Measurements from ENCODE around the gene ATP8A2. TPM values are rescaled to one million over a fixed set of nuclear protein-coding genes. Genes with fewer than 3 reads are reported as not detected.
A peak's percentile ranks its signal among the peaks of the same experiment; 100 is the strongest.
"Not testable (repeated sequence)": the region's sequence is repeated elsewhere in the genome, so short reads cannot be mapped to it uniquely, and the experiment has no call there.

ATP8A2 gene
- under 1 TPM; 0.22 to 0.42 TPM for total RNA-seq

GRCh38 chr13:25371875-25372283 is at the start of gene ATP8A2:
ATP8A2 (plus strand) TSS chr13:25371974; CDS start chr13:25372213, 239 bp downstream.
- H3K36me3 Mint-ChIP-seq (ENCODE audit: low read depth) = no peaks in the 10 kb centered on the region
- CTCF ChIA-PET = no interaction called here

GRCh38 chr13:25324100-25324499 is 47.7 kb upstream of the ATP8A2 start:
- CTCF ChIA-PET = interaction anchor here (1.7 kb wide), 1 partner anchor 22 kb away, joined by 3 read pairs; the partner anchor contains the start of gene NUP58

More at GRCh38 chr13:25371875-25372283, at the start of gene ATP8A2:
- H3K4me1 Mint-ChIP-seq = peaks cover 5% of the 10 kb centered on the region
- POLR2A ChIA-PET = no interaction called here
- no peak within 1 kb of the TSS for H3K27ac Mint-ChIP-seq
- H3K4me3 Mint-ChIP-seq = peak within 1 kb of the TSS; percentile 55
- no peak for DNase-seq
- H3K27me3 Mint-ChIP-seq = peaks cover 68% of the 10 kb centered on the region
- H3K9me3 Mint-ChIP-seq = no peaks in the 10 kb centered on the region

GRCh38 chr13:25329706-25330105 is 42.1 kb upstream of the ATP8A2 start:
- POLR2A ChIA-PET = no interaction called here
- Mint-ChIP-seq H3K4me1 (peaks cover 4% of the 10 kb centered on the region), H3K9me3 (no peaks in the 10 kb centered on the region), H3K36me3 (ENCODE audit: low read depth) (peaks cover 37% of the 10 kb centered on the region), H3K27ac (no peak overlapping the region), H3K27me3 (no peaks in the 10 kb centered on the region), H3K4me3 (no peak overlapping the region)
- CTCF ChIA-PET = no interaction called here
- DNase-seq = no peak

More at GRCh38 chr13:25324100-25324499, 47.7 kb upstream of the ATP8A2 start:
- POLR2A ChIA-PET = no interaction called here
- Mint-ChIP-seq H3K4me3 (no peak overlapping the region), H3K27ac (peak overlapping the region; percentile 1), H3K36me3 (ENCODE audit: low read depth) (peaks cover 24% of the 10 kb centered on the region), H3K9me3 (no peaks in the 10 kb centered on the region), H3K4me1 (no peaks in the 10 kb centered on the region), H3K27me3 (no peaks in the 10 kb centered on the region)
- no peak for DNase-seq

- DNase-seq = no peak
- ChIA-PET CTCF (no interaction called here), POLR2A (no interaction called here)
- peaks cover 4% of the 10 kb centered on the region for H3K4me1 Mint-ChIP-seq
- H3K9me3 Mint-ChIP-seq = no peaks in the 10 kb centered on the region
- no peak overlapping the region for H3K27ac Mint-ChIP-seq
- no peaks in the 10 kb centered on the region for H3K27me3 Mint-ChIP-seq
- no peak overlapping the region for H3K4me3 Mint-ChIP-seq
- peaks cover 35% of the 10 kb centered on the region for H3K36me3 Mint-ChIP-seq (ENCODE audit: low read depth)
Observed at GRCh38 chr13:25330541-25330940, 41.2 kb upstream of the ATP8A2 start.

- Mint-ChIP-seq H3K36me3 (ENCODE audit: low read depth) (peaks cover 34% of the 10 kb centered on the region), H3K27me3 (no peaks in the 10 kb centered on the region), H3K27ac (no peak overlapping the region), H3K4me3 (no peak overlapping the region), H3K4me1 (peaks cover 4% of the 10 kb centered on the region), H3K9me3 (no peaks in the 10 kb centered on the region)
- ChIA-PET POLR2A (no interaction called here), CTCF (no interaction called here)
- DNase-seq = no peak
Observed at GRCh38 chr13:25335856-25336255, 35.9 kb upstream of the ATP8A2 start.

GRCh38 chr13:25345576-25345975 is 26.2 kb upstream of the ATP8A2 start:
- Mint-ChIP-seq H3K9me3 (no peaks in the 10 kb centered on the region), H3K27ac (no peak overlapping the region), H3K27me3 (no peaks in the 10 kb centered on the region), H3K36me3 (ENCODE audit: low read depth) (peaks cover 12% of the 10 kb centered on the region), H3K4me3 (no peak overlapping the region), H3K4me1 (no peaks in the 10 kb centered on the region)
- ChIA-PET CTCF (interaction anchor here (1.4 kb wide), 1 partner anchor 23 kb away, joined by 4 read pairs; no protein-coding TSS in a partner anchor), POLR2A (interaction anchor here (1.0 kb wide), 1 partner anchor 12 kb away, joined by 5 read pairs; no protein-coding TSS in a partner anchor)
- no peak for DNase-seq

- Mint-ChIP-seq H3K36me3 (ENCODE audit: low read depth) (peaks cover 7% of the 10 kb centered on the region), H3K27ac (no peak overlapping the region), H3K4me1 (no peaks in the 10 kb centered on the region), H3K4me3 (no peak overlapping the region), H3K9me3 (no peaks in the 10 kb centered on the region), H3K27me3 (no peaks in the 10 kb centered on the region)
- POLR2A ChIA-PET = no interaction called here
- DNase-seq = no peak
- CTCF ChIA-PET = interaction anchor here (0.8 kb wide), 1 partner anchor 9 kb away, joined by 4 read pairs; no protein-coding TSS in a partner anchor
Observed at GRCh38 chr13:25347151-25347550, 24.6 kb upstream of the ATP8A2 start.

GRCh38 chr13:25351404-25351803 is 20.4 kb upstream of the ATP8A2 start:
- H3K27me3 Mint-ChIP-seq = peaks cover 15% of the 10 kb centered on the region
- ChIA-PET CTCF (no interaction called here), POLR2A (no interaction called here)
- H3K4me1 Mint-ChIP-seq = no peaks in the 10 kb centered on the region
- H3K36me3 Mint-ChIP-seq (ENCODE audit: low read depth) = no peaks in the 10 kb centered on the region
- no peak overlapping the region for H3K27ac Mint-ChIP-seq
- no peak overlapping the region for H3K4me3 Mint-ChIP-seq
- H3K9me3 Mint-ChIP-seq = no peaks in the 10 kb centered on the region
- no peak for DNase-seq

- Mint-ChIP-seq H3K36me3 (ENCODE audit: low read depth) (no peaks in the 10 kb centered on the region), H3K4me1 (no peaks in the 10 kb centered on the region)
- no peak for DNase-seq
Observed at GRCh38 chr13:25352230-25352629, 19.5 kb upstream of the ATP8A2 start.

GRCh38 chr13:25352806-25353205 is 19.0 kb upstream of the ATP8A2 start:
- DNase-seq = no peak
- Mint-ChIP-seq H3K27me3 (peaks cover 18% of the 10 kb centered on the region), H3K9me3 (no peaks in the 10 kb centered on the region), H3K36me3 (ENCODE audit: low read depth) (no peaks in the 10 kb centered on the region), H3K27ac (no peak overlapping the region), H3K4me3 (no peak overlapping the region), H3K4me1 (no peaks in the 10 kb centered on the region)
- ChIA-PET CTCF (interaction anchor here (1.0 kb wide), 1 partner anchor 12 kb away, joined by 4 read pairs; no protein-coding TSS in a partner anchor), POLR2A (interaction anchor here (0.6 kb wide), 1 partner anchor 9 kb away, joined by 3 read pairs; no protein-coding TSS in a partner anchor)

More at GRCh38 chr13:25352230-25352629, 19.5 kb upstream of the ATP8A2 start:
- H3K27me3 Mint-ChIP-seq = peaks cover 17% of the 10 kb centered on the region
- H3K4me3 Mint-ChIP-seq = no peak overlapping the region
- H3K9me3 Mint-ChIP-seq = no peaks in the 10 kb centered on the region
- POLR2A ChIA-PET = no interaction called here
- CTCF ChIA-PET = no interaction called here
- H3K27ac Mint-ChIP-seq = no peak overlapping the region

- Mint-ChIP-seq H3K27ac (no peak overlapping the region), H3K4me3 (no peak overlapping the region), H3K36me3 (ENCODE audit: low read depth) (no peaks in the 10 kb centered on the region), H3K9me3 (no peaks in the 10 kb centered on the region), H3K27me3 (peaks cover 22% of the 10 kb centered on the region), H3K4me1 (no peaks in the 10 kb centered on the region)
- ChIA-PET POLR2A (interaction anchor here (0.6 kb wide), 1 partner anchor 10 kb away, joined by 3 read pairs; no protein-coding TSS in a partner anchor), CTCF (interaction anchor here (0.7 to 1.0 kb wide), 2 partner anchors 13 to 1261 kb away, joined by 3 to 4 read pairs; no protein-coding TSS in a partner anchor)
- DNase-seq = no peak
Observed at GRCh38 chr13:25353344-25353743, 18.4 kb upstream of the ATP8A2 start.

- Mint-ChIP-seq H3K4me3 (no peak overlapping the region), H3K4me1 (no peaks in the 10 kb centered on the region), H3K27ac (no peak overlapping the region), H3K36me3 (ENCODE audit: low read depth) (no peaks in the 10 kb centered on the region), H3K9me3 (no peaks in the 10 kb centered on the region), H3K27me3 (peaks cover 22% of the 10 kb centered on the region)
- POLR2A ChIA-PET = no interaction called here
- no peak for DNase-seq
- CTCF ChIA-PET = no interaction called here
Observed at GRCh38 chr13:25354377-25354776, 17.4 kb upstream of the ATP8A2 start.

GRCh38 chr13:25360443-25360842 is 11.3 kb upstream of the ATP8A2 start:
- H3K9me3 Mint-ChIP-seq; H3K27ac Mint-ChIP-seq; H3K4me1 Mint-ChIP-seq; CTCF ChIA-PET; DNase-seq; H3K4me3 Mint-ChIP-seq; POLR2A ChIA-PET; H3K36me3 Mint-ChIP-seq (ENCODE audit: low read depth): not testable (repeated sequence)
- H3K27me3 Mint-ChIP-seq = peaks cover 13% of the 10 kb centered on the region

GRCh38 chr13:25365720-25366235 is 6.0 kb upstream of the ATP8A2 start:
- DNase-seq = no peak
- CTCF ChIA-PET = no interaction called here
- H3K4me3 Mint-ChIP-seq = no peak overlapping the region
- H3K36me3 Mint-ChIP-seq (ENCODE audit: low read depth) = no peaks in the 10 kb centered on the region
- peaks cover 2% of the 10 kb centered on the region for H3K9me3 Mint-ChIP-seq
- peaks cover 30% of the 10 kb centered on the region for H3K27me3 Mint-ChIP-seq
- H3K27ac Mint-ChIP-seq = no peak overlapping the region
- POLR2A ChIA-PET = no interaction called here
- H3K4me1 Mint-ChIP-seq = no peaks in the 10 kb centered on the region

Data from activated CD4-positive, alpha-beta T cell treated with anti-CD3 and anti-CD28 coated beads, Interleukin-2, amount 10 ng/mL, durations not matched to agents 7 days and 5 days (primary cell).